ENCODE data around the gene SEZ6L. TPM values are rescaled to one million over a fixed set of nuclear protein-coding genes. Genes with fewer than 3 reads are reported as not detected.

Gene SEZ6L
- total RNA-seq, 1 experiment from 2014 or later, result not detected

DNA sequence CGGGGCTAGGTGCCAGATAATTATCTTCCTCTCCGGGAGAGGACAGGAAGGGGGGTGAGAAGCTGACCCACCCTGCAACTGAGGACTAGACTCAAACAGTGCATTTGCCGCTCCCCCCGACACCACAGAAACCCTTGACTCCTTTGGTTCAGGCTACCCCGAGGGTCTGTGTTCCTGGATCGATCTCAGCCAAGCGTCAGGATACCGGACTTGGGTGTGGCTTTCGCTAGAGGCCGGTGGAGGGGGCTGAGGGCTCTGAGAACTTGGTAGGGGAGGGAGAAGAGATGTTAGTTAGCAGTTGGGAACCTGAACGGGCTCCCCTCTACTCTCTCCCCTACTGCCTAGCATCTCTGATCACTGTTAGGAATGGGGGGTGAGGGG, 840 bp downstream of the SEZ6L start:
- ChIA-PET POLR2A (no interaction called here), CTCF (no interaction called here), RAD21 (ENCODE audit: low non-redundant PET in 1 of 2, low total read pairs in 2 of 2, uncharacterized antibody in 2 of 2, unreplicated experiment in 2 of 2) (no interaction called here)
- Histone ChIP-seq H3K27ac (ENCODE audit: low read depth, low read length) (no peak overlapping the region), H3K4me3 (replicated peaks in 1 of 2; ENCODE audit: low read depth in 1 of 2, low read length in 2 of 2) (no peak overlapping the region), H2AFZ (ENCODE audit: low read depth, low read length, poor library complexity, severe bottlenecking) (no peak overlapping the region), H3K9ac (ENCODE audit: low read length) (no peak overlapping the region), H3K79me2 (ENCODE audit: insufficient read depth, low read length) (no peaks in the 10 kb centered on the region), H3K27me3 (ENCODE audit: insufficient read depth, low read length) (peaks cover 11% of the 10 kb centered on the region; the same call in 1 of the 2 replicates), H3K4me1 (ENCODE audit: control insufficient read depth in 1 of 2, insufficient read depth in 2 of 2, low read length in 2 of 2) (no peaks in the 10 kb centered on the region), H3K36me3 (ENCODE audit: control insufficient read depth in 1 of 2, insufficient read depth in 2 of 2, low read length in 2 of 2) (no peaks in the 10 kb centered on the region), H3K9me2 (ENCODE audit: insufficient read depth) (no peaks in the 10 kb centered on the region), H3K4me2 (ENCODE audit: low read length) (no peak overlapping the region), H4K20me1 (ENCODE audit: insufficient read depth) (no peaks in the 10 kb centered on the region), H3K9me3 (ENCODE audit: control insufficient read depth in 1 of 2, insufficient read depth in 1 of 2, low read depth in 1 of 2, low read length in 2 of 2) (no peaks in the 10 kb centered on the region)
- intact Hi-C loops (cut with micrococcal nuclease), result loop anchor here (5.0 kb wide), 1 partner anchor 137 kb away; no protein-coding TSS in a partner anchor
- TF ChIP-seq, protein P1, sequence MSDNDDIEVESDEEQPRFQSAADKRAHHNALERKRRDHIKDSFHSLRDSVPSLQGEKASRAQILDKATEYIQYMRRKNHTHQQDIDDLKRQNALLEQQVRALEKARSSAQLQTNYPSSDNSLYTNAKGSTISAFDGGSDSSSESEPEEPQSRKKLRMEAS (IDR thresholded peaks at IDR 0.05), result no peak
- TF ChIP-seq, protein P2, sequence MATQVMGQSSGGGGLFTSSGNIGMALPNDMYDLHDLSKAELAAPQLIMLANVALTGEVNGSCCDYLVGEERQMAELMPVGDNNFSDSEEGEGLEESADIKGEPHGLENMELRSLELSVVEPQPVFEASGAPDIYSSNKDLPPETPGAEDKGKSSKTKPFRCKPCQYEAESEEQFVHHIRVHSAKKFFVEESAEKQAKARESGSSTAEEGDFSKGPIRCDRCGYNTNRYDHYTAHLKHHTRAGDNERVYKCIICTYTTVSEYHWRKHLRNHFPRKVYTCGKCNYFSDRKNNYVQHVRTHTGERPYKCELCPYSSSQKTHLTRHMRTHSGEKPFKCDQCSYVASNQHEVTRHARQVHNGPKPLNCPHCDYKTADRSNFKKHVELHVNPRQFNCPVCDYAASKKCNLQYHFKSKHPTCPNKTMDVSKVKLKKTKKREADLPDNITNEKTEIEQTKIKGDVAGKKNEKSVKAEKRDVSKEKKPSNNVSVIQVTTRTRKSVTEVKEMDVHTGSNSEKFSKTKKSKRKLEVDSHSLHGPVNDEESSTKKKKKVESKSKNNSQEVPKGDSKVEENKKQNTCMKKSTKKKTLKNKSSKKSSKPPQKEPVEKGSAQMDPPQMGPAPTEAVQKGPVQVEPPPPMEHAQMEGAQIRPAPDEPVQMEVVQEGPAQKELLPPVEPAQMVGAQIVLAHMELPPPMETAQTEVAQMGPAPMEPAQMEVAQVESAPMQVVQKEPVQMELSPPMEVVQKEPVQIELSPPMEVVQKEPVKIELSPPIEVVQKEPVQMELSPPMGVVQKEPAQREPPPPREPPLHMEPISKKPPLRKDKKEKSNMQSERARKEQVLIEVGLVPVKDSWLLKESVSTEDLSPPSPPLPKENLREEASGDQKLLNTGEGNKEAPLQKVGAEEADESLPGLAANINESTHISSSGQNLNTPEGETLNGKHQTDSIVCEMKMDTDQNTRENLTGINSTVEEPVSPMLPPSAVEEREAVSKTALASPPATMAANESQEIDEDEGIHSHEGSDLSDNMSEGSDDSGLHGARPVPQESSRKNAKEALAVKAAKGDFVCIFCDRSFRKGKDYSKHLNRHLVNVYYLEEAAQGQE (IDR thresholded peaks at IDR 0.05; ENCODE audit: low read depth), result no peak
- TF ChIP-seq YY1 (IDR thresholded peaks at IDR 0.05; ENCODE audit: extremely low read depth, insufficient replicate concordance, low read depth, low read length), result no peak
- no TSS peak for BruUV-seq (replicated peaks)
- DNase-seq (ENCODE audit: low read depth, low spot score), result no peak
- ATAC-seq, result no peak

Data from HCT116 (cell line).